Measurements from ENCODE around the gene MGAT5. TPM values are rescaled to one million over a fixed set of nuclear protein-coding genes. Genes with fewer than 3 reads are reported as not detected.

The MGAT5 gene
- total RNA-seq, 1 donor from 2014 or later, result 32.5 TPM

DNA sequence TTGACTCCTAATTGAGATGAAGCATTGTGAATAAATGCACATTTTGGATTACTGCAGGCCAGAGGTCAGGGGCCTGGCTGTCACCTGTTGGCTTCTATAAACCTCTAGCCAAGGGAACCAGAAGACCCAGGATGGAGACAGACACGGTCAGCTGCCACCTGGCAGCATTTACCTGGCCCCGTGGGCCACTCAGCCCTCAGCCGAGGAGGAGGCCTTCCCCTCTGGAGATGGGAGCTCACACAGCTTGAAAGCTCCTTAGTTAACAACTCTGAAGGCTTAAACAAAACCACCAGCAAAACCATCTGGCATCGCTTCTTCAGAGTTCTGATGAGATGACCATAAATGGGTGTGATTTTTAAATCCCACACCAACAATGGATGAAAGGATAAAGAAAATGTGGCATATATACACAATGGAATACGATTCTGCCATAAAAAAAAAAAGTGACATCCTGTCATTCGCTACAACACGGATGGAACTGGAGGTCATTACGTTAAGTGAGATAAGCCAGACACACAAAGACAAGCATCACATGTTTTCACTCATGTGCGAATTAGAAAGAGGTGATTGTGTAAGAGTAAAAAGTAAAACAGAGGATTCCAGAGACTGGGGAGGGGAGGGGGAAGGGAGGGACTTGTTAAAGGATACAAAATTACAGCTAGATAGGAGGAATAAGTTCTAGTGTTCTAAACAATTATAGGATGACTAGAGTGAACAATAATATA lies 246.5 kb downstream of the MGAT5 start:
- H3K4me3 ChIP-seq (ENCODE audit: low read depth, low read length), result no peak overlapping the region
- no peaks in the 10 kb centered on the region for H3K27me3 ChIP-seq (ENCODE audit: control insufficient read depth, insufficient read depth, low read length)
- no peaks in the 10 kb centered on the region for H3K36me3 ChIP-seq (ENCODE audit: control insufficient read depth, insufficient read depth, low read length)
- TF ChIP-seq, protein P1, sequence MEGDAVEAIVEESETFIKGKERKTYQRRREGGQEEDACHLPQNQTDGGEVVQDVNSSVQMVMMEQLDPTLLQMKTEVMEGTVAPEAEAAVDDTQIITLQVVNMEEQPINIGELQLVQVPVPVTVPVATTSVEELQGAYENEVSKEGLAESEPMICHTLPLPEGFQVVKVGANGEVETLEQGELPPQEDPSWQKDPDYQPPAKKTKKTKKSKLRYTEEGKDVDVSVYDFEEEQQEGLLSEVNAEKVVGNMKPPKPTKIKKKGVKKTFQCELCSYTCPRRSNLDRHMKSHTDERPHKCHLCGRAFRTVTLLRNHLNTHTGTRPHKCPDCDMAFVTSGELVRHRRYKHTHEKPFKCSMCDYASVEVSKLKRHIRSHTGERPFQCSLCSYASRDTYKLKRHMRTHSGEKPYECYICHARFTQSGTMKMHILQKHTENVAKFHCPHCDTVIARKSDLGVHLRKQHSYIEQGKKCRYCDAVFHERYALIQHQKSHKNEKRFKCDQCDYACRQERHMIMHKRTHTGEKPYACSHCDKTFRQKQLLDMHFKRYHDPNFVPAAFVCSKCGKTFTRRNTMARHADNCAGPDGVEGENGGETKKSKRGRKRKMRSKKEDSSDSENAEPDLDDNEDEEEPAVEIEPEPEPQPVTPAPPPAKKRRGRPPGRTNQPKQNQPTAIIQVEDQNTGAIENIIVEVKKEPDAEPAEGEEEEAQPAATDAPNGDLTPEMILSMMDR (IDR thresholded peaks at IDR 0.05; ENCODE audit: insufficient read depth, low read length, poor library complexity, severe bottlenecking), result no peak
- no peak for DNase-seq (ENCODE audit: low read depth)

- DNase-seq (ENCODE audit: low read depth), result no peak
- TF ChIP-seq, protein P1 (IDR thresholded peaks at IDR 0.05; ENCODE audit: insufficient read depth, low read length, poor library complexity, severe bottlenecking), result no peak
Measured at GRCh38 chr2:134501476-134502091, 247.7 kb downstream of the MGAT5 start.

GRCh38 chr2:134502104-134502503 lies 248.2 kb downstream of the MGAT5 start:
- TF ChIP-seq, protein P1 (IDR thresholded peaks at IDR 0.05; ENCODE audit: insufficient read depth, low read length, poor library complexity, severe bottlenecking), result no peak
- Histone ChIP-seq H3K27me3 (ENCODE audit: control insufficient read depth, insufficient read depth, low read length) (no peaks in the 10 kb centered on the region), H3K4me3 (ENCODE audit: low read depth, low read length) (no peak overlapping the region), H3K36me3 (ENCODE audit: control insufficient read depth, insufficient read depth, low read length) (no peaks in the 10 kb centered on the region)
- DNase-seq (ENCODE audit: low read depth), result no peak

More at GRCh38 chr2:134501476-134502091, 247.7 kb downstream of the MGAT5 start:
- Histone ChIP-seq H3K27me3 (ENCODE audit: control insufficient read depth, insufficient read depth, low read length) (no peaks in the 10 kb centered on the region), H3K36me3 (ENCODE audit: control insufficient read depth, insufficient read depth, low read length) (no peaks in the 10 kb centered on the region), H3K4me3 (ENCODE audit: low read depth, low read length) (no peak overlapping the region)

All from kidney epithelial cell (primary cell).